ENCODE measurements around the gene PHOX2A. TPM values are rescaled to one million over a fixed set of nuclear protein-coding genes. Genes with fewer than 3 reads are reported as not detected.

The PHOX2A gene
- total RNA-seq, 1 donor from 2014 or later: not detected

GRCh38 chr11:72230764-72231365 is 13.1 kb downstream of the PHOX2A start:
- H4K20me1 ChIP-seq (ENCODE audit: insufficient read depth, low read length): peaks cover 99% of the 10 kb centered on the region
- H3K9me3 Mint-ChIP-seq (ENCODE audit: unreplicated experiment): no peaks in the 10 kb centered on the region
- no peak overlapping the region for H3K4me3 ChIP-seq (ENCODE audit: insufficient read depth, low read depth, low read length)
- peaks cover 27% of the 10 kb centered on the region for H3K36me3 Mint-ChIP-seq (ENCODE audit: low read depth, unreplicated experiment)
- no peaks in the 10 kb centered on the region for H3K27me3 ChIP-seq (ENCODE audit: insufficient read depth, low read length)
- peaks cover 13% of the 10 kb centered on the region for H3K4me1 Mint-ChIP-seq (ENCODE audit: low read depth, unreplicated experiment)
- H3K4me2 ChIP-seq (ENCODE audit: low read length): no peak overlapping the region
- no peaks in the 10 kb centered on the region for H3K9me3 ChIP-seq (ENCODE audit: insufficient read depth, low read depth, low read length)
- no peak overlapping the region for H2AFZ ChIP-seq (ENCODE audit: low read depth, low read length)
- peaks cover 50% of the 10 kb centered on the region for H3K79me2 ChIP-seq (ENCODE audit: insufficient read depth, low read length)
- H3K27ac ChIP-seq (ENCODE audit: low read depth, low read length): no peak overlapping the region
- H3K27me3 Mint-ChIP-seq (ENCODE audit: low read depth, unreplicated experiment): no peaks in the 10 kb centered on the region
- DNase-seq (ENCODE audit: low read depth) (no peak), FAIRE-seq (no peak)
- H3K4me3 Mint-ChIP-seq (ENCODE audit: unreplicated experiment): no peak overlapping the region
- peak overlapping the region; percentile 59 for H3K27ac Mint-ChIP-seq (ENCODE audit: unreplicated experiment)
- peaks cover 17% of the 10 kb centered on the region for H3K4me1 ChIP-seq (ENCODE audit: insufficient read depth, low read length)
- TF ChIP-seq EZH2 (IDR thresholded peaks at IDR 0.05; ENCODE audit: insufficient read depth, low read length): no peak
- TF ChIP-seq, protein P1, sequence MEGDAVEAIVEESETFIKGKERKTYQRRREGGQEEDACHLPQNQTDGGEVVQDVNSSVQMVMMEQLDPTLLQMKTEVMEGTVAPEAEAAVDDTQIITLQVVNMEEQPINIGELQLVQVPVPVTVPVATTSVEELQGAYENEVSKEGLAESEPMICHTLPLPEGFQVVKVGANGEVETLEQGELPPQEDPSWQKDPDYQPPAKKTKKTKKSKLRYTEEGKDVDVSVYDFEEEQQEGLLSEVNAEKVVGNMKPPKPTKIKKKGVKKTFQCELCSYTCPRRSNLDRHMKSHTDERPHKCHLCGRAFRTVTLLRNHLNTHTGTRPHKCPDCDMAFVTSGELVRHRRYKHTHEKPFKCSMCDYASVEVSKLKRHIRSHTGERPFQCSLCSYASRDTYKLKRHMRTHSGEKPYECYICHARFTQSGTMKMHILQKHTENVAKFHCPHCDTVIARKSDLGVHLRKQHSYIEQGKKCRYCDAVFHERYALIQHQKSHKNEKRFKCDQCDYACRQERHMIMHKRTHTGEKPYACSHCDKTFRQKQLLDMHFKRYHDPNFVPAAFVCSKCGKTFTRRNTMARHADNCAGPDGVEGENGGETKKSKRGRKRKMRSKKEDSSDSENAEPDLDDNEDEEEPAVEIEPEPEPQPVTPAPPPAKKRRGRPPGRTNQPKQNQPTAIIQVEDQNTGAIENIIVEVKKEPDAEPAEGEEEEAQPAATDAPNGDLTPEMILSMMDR (IDR thresholded peaks at IDR 0.05; ENCODE audit: insufficient read depth, low read depth, low read length): no peak
- peaks cover 46% of the 10 kb centered on the region for H3K36me3 ChIP-seq (ENCODE audit: insufficient read depth, low read length)
- no peak overlapping the region for H3K9ac ChIP-seq (ENCODE audit: low read length)

GRCh38 chr11:72229925-72230763 is 13.8 kb downstream of the PHOX2A start:
- Histone ChIP-seq H4K20me1 (ENCODE audit: insufficient read depth, low read length) (peaks cover 99% of the 10 kb centered on the region), H3K27ac (ENCODE audit: low read depth, low read length) (no peak overlapping the region), H3K79me2 (ENCODE audit: insufficient read depth, low read length) (peaks cover 57% of the 10 kb centered on the region), H3K4me2 (ENCODE audit: low read length) (no peak overlapping the region), H3K4me1 (ENCODE audit: insufficient read depth, low read length) (peaks cover 22% of the 10 kb centered on the region), H2AFZ (ENCODE audit: low read depth, low read length) (no peak overlapping the region), H3K4me3 (ENCODE audit: insufficient read depth, low read depth, low read length) (no peak overlapping the region), H3K27me3 (ENCODE audit: insufficient read depth, low read length) (no peaks in the 10 kb centered on the region), H3K36me3 (ENCODE audit: insufficient read depth, low read length) (peaks cover 41% of the 10 kb centered on the region), H3K9me3 (ENCODE audit: insufficient read depth, low read depth, low read length) (no peaks in the 10 kb centered on the region), H3K9ac (ENCODE audit: low read length) (no peak overlapping the region)
- FAIRE-seq (no peak), DNase-seq (ENCODE audit: low read depth) (no peak)
- Mint-ChIP-seq H3K4me3 (ENCODE audit: unreplicated experiment) (no peak overlapping the region), H3K9me3 (ENCODE audit: unreplicated experiment) (no peaks in the 10 kb centered on the region), H3K4me1 (ENCODE audit: low read depth, unreplicated experiment) (peaks cover 16% of the 10 kb centered on the region), H3K36me3 (ENCODE audit: low read depth, unreplicated experiment) (peaks cover 27% of the 10 kb centered on the region), H3K27me3 (ENCODE audit: low read depth, unreplicated experiment) (no peaks in the 10 kb centered on the region), H3K27ac (ENCODE audit: unreplicated experiment) (no peak overlapping the region)
- TF ChIP-seq, protein P1 (IDR thresholded peaks at IDR 0.05; ENCODE audit: insufficient read depth, low read depth, low read length): no peak
- TF ChIP-seq EZH2 (IDR thresholded peaks at IDR 0.05; ENCODE audit: insufficient read depth, low read length): no peak
